HG03520 (cell line): ENCODE results near the gene HIPK2.

ENCODE experiments used
- ATAC-seq: cut with Tn5 transposase; IDR thresholded peaks from one replicate; pipeline ENCODE4 v1.9.1; 2021; ENCODE audit warnings: mild to moderate bottlenecking, moderate library complexity; ENCODE audit not compliant: unreplicated experiment

Gene HIPK2

GRCh38 chr7:139753081-139753692 lies 24.6 kb downstream of the HIPK2 start:
- no peak for ATAC-seq

GRCh38 chr7:139752604-139753003 lies 25.2 kb downstream of the HIPK2 start:
- no peak for ATAC-seq

GRCh38 chr7:139752148-139752547 lies 25.6 kb downstream of the HIPK2 start:
- no peak for ATAC-seq

- ATAC-seq, result no peak
Observed at GRCh38 chr7:139750459-139751095, 27.2 kb downstream of the HIPK2 start.

GRCh38 chr7:139749545-139749944 lies 28.3 kb downstream of the HIPK2 start:
- ATAC-seq, result no peak

- no peak for ATAC-seq
Observed at GRCh38 chr7:139748941-139749340, 28.9 kb downstream of the HIPK2 start.

- no peak for ATAC-seq
Observed at GRCh38 chr7:139748373-139748765, 29.4 kb downstream of the HIPK2 start.

GRCh38 chr7:139747662-139748372 lies 30.0 kb downstream of the HIPK2 start:
- ATAC-seq, result no peak

- no peak for ATAC-seq
Observed at GRCh38 chr7:139746652-139747051, 31.1 kb downstream of the HIPK2 start.

- no peak for ATAC-seq
Observed at GRCh38 chr7:139745678-139746143, 32.1 kb downstream of the HIPK2 start.

GRCh38 chr7:139744768-139745677 lies 32.8 kb downstream of the HIPK2 start:
- ATAC-seq, result no peak

- ATAC-seq, result no peak
Observed at GRCh38 chr7:139743967-139744767, 33.6 kb downstream of the HIPK2 start.

GRCh38 chr7:139743267-139743966 lies 34.4 kb downstream of the HIPK2 start:
- ATAC-seq, result no peak

- no peak for ATAC-seq
Observed at GRCh38 chr7:139741789-139742344, 35.9 kb downstream of the HIPK2 start.

- no peak for ATAC-seq
Observed at GRCh38 chr7:139741239-139741638, 36.6 kb downstream of the HIPK2 start.

GRCh38 chr7:139739863-139740597 lies 37.8 kb downstream of the HIPK2 start:
- ATAC-seq, result no peak

GRCh38 chr7:139738772-139739171 lies 39.0 kb downstream of the HIPK2 start:
- no peak for ATAC-seq

- no peak for ATAC-seq
Observed at GRCh38 chr7:139738101-139738489, 39.7 kb downstream of the HIPK2 start.
